GM12891 (cell line): Measurements from ENCODE around the gene CALCOCO2.

ENCODE experiments used
- PAX5 ChIP-seq: IDR thresholded peaks from 2 replicates; pipeline ENCODE4 v1.6.1; 2011; ENCODE audit warnings: low read length, moderate library complexity, mild to moderate bottlenecking; ENCODE audit not compliant: insufficient read depth, severe bottlenecking
- POLR2A ChIP-seq: IDR thresholded peaks from 2 replicates; pipeline ENCODE4 v1.6.1; 2011; ENCODE audit warnings: low read depth, low read length, control low read depth
- POLR2AphosphoS5 ChIP-seq: IDR thresholded peaks from 2 replicates; pipeline ENCODE4 v1.6.1; 2011; ENCODE audit warnings: low read depth, low read length, control low read depth
- SPI1 ChIP-seq: IDR thresholded peaks from 2 replicates; pipeline ENCODE4 v1.6.1; 2011; ENCODE audit warnings: low read depth, low read length, control low read depth
- TAF1 ChIP-seq: IDR thresholded peaks from 2 replicates; pipeline ENCODE4 v1.6.1; 2011; ENCODE audit warnings: low read depth, low read length, control low read depth

DNA sequence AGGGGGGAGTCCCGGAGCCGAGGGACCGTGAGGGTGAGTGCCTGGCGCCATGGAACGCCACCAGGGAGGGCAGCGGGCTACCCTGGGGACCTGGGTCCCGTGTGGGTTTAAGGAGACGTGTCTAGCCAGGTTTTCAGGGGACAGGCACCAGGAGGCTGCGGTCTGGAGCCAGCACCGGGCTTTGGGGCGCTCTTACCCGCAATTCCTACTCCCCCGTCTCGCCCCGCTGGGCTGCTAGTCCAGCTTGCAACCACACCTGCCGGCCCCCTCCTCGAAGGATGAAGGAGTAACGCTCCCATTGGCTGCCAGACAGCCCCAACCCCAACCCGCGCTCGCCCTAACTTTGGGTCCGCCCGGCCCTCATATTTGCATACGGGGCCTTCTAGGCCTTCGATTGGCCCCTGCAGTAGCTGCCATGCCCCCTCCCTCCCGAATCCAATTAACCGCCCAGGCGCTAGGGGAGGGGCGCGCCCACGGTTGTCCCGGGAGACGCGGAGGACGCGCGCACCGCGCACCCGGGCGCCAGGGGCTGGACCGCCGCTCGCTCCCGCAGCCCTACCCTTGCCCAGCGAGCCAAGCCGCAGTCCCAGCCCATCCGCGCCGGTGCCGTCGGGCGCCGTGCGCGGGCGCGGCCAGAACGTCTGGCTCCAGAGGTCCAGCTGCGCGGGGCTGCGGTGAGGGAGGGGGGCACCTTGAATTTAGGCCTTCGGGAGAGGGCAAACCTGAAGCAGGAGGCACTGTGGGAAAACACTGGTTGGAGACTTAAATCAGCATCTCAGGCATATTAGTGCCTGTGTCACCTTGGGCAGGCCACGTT is 13.9 kb upstream of the CALCOCO2 start, which contains the start of gene TTLL6:
- TF ChIP-seq POLR2A = no peak
- TF ChIP-seq TAF1 = no peak
- TF ChIP-seq SPI1 = no peak
- TF ChIP-seq POLR2AphosphoS5 = no peak
- TF ChIP-seq PAX5 = no peak
